HG03159 (cell line): Measurements from ENCODE around the gene PVALEF.

Experiments
- ATAC-seq: cut with Tn5 transposase; IDR thresholded peaks from one replicate; pipeline ENCODE4 v1.9.1; 2021; ENCODE audit warnings: mild to moderate bottlenecking, moderate library complexity; ENCODE audit not compliant: unreplicated experiment

The PVALEF gene

DNA sequence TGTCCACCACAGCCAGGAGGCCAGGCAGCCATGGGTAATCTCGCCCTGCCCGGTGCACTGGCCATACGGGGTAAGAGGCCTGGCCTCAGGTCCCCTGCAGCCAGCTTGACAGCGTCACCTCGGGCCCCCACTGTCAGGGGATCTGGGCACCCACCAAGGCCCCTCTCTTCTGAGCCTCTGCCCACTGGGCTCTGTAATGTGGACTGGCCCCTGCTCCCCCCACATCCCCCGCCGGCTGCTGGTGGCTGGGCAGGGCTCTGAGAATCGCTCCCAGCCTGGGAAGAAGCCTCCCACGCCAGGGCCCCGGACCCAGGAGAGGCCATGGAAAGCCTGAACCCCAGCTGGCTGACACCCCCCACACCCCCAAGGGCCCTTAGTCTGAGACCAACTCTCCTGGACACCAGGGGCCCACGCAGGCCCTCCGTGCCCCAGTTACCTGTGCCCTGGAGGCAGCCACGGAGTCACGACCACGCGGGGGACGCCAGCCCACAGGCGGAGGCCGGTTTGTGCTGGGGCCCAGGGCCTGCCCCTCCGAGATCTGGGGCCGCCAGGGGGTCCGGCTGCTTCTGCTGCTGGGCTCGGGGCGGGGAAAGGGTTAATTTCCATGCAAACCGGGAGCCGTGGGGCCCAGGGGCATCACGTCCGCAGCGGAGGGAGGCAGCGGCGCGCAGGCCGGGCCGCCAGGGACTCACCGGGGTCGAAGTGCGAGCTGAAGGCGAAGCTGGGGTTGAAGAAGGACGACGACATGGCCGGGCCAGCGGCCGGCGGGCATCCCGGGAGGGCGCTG, at the start of gene PVALEF:
PVALEF (plus strand) TSS at position 262 of the 787 bp plus-strand sequence. CDS start 15,720 bp downstream, outside the sequence.
- no peak for ATAC-seq

DNA sequence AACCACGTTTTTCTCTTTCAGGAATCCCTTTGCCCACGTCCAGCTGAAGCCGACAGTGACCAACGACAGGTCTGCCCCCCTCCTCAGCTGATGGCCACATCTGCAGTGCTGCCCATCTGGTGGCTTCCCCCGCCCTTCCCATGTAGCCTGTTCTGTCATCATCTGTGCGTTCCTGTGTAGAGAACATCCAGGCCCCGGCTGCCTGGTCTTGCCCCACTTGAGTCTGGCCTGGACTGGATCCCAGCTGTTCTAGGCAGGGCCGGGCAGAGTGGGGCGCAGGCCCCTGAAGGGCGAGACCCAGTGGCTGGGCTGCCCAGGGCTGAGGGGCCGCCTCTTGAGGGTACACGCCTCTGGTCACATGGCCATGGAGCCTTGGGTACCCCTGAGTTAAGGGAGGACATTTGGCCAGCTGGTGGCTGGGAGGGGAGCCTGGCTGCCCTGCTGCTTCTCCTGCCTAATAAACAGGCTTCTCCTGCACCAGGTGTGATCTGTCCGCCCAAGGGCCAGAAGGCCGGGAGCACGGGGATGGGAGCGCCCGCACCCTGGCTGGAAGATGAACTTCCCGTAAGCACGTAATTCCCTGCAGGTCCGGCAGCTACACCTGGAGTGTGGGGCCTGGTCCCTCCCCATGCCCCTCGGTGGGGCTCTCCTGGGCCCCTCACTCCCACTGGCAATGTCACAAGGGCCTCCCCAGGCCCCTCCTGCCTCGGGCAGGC, 49.4 kb upstream of the PVALEF start:
- ATAC-seq: no peak

DNA sequence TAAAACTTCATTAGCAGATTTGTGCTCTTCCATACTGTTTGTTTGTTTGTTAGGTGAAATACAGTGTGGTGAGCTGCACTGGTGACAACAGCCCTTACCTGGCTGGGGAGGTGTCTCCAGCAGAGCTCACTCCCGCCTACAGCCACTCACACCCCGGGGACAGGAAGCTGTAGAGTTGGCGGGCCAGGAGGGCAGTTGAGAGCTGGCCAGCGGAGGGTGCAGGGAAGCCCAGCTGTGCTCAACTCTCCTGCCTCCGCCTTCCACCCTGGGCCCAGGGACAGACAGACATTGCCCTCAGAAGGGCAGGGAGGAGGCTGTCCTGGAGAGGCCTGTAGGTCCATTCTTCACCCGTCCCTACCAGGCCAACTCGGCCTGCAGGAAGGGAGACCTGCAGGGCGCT, 48.6 kb upstream of the PVALEF start:
- ATAC-seq: no peak

DNA sequence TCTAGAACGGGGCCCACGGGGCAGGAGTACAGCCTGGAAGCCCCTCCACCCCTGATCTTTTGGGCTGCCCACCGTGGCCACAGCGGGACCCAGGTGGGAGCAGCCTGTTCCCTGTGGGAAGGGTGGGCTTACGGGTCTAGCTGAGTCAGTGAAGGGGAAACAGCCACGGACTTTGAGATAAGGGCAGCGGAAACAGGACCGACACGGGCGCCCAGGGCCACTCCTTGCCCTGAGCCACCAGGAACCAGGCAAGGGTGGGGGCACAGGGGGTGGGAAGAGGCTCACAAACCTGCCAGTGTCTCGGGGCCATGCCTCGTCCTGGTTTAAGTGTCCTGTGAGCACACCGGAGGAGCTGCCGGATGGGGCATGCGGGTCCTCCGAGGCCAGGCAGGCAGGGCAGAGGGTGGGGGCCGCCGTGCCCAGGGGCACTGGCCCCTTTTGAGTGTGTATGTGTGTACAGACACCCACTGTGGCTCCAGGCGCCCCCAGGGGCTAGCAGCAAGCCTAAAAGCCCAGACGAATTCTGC, 47.6 kb upstream of the PVALEF start:
- no peak for ATAC-seq

DNA sequence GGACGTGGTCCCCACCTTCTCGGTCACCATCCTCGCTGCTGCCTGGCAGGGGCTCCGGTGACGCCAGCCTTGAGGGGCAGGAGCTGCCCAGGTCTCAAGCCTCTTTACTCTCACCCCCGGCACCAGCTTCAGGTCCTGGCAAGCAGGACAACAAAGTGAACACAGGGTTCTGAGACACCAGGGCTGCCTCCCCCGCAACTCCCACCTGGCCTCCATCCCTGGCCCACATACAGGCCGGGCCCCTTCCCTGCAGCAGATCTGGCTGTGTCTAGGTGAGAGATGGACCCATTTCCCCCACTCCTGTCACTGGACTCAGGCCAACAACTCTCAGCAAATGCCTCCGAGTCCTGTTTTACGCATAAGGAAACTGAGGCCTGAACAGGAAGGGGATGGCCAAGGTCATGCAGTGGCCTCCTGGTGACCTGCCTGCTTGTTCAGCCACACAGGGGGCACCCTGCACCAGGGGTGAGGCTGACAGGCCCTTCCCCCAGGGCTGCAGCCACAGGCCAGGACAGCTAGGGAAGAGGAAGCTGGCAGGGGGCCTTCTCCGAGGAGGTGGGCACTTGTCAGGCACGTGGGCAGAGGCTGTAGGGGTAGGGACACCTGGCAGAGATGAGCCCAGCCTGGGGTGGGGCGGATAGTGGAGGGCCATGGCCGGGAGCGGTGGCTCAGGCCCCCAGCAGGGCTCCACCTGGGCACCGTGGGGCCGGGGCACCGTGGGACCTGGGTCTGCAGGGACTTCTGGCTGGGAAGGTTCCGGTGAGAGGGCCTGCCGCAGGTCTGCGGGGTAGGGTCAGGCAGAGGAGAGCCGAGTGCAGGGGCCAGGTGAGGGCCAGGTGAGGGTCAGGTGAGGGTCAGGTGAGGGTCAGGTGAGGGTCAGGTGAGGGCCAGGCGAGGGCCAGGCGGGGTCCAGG, 46.7 kb upstream of the PVALEF start:
- ATAC-seq: no peak

DNA sequence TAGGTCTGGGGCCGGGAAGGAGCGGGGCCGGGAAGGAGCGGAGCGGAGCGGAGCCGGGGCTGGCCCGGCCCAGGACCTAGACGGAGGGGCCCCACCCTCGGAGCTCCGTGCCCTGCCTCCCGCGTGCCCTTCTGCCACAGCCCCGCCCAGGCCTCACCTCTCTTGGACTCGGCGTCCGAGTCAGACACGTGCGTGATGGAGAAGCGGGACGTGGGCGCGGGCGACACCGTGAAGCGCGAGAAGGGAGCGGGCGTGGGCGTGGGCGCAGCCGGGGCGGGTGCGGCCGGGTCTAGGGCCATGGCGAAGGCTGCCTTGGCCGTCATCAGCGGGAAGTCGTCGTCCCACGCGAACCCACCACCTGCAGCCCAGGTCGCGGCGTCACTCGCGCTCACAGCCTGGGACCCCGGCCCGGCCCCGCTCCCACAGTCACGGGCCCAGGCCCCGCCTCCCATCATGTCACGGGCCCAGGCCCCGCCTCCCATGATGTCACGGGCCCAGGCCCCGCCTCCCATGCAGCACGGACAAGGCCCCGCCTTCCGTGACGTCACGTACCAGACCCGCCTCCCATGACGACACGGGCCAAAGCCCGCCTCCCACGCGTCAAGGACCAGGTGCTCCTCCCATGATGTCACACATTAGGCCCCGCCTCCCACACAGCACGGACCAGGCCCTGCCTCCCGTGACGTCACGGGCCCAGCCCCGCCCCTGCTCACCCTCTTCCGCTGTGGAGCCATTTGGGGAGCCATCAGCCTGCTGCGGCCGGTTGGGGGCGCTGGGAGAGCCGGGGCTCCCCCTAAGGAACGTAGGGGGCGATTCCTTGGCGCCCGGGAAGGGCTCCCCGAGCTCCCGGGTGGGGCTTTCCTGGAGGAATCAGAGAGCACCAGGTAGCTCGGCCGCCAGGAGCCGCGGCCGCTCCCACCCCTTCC, 45.8 kb upstream of the PVALEF start:
- no peak for ATAC-seq

DNA sequence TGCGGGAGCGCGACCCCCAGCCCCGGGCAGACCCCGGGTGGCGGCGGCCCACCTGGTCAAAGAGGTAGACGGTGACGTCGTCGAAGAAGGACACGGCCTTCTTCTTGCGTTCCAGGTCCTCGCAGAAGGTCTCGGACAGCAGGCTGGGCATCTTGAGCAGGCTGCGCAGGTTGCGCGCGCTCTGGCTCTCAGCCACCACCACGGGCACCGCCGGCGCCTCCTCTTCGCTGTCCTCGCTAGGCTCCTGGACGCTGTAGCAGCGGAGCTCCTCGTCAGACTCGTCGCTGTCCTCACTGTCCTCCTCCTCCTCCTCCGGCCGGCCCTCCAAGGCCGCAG, 45.2 kb upstream of the PVALEF start:
- no peak for ATAC-seq

DNA sequence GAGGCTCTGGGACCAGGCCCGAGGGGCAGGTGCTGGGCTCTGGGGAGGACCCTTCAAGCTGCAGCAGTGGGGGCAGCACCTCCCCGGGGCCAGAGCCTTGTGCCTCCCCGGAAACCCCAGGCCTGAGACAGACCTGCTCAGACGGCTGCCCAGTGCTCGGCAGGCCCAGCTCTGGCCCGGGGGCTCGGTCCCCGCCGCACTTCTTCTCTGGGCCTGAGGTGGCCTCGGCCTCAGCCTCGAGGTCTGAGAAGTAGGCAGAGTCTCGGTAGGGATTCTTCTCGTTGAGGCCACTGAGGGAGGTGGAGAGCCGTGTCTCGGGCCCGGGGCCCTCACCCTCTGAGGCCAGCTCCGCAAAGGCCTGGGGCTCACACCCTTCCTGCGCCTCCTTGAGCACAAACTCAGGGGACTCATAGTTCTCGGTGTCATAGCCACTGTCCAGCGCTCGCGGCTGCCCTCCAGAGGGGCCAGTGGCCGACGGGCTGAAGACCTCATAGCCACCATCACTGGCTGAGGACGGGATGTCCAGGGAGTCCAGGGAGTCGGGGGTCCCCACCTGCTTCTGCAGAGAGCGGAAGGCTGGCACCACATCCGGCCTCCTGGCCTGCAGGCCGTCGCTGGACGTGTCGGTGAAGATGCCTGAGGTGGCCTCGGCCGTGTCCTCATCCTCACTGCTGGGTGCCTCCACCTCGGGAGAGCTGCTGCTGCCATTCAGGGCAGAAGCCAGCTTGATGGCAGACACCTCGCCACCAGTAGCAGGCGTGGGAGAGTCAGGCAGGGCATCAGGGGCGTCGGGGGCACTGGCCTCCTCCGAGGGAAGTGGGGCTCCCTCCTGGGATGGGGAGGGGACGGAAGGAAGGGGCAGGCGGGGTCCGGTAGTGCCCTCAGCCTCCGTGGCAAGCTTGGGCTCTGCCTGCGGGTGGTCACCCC, 44.3 kb upstream of the PVALEF start:
- no peak for ATAC-seq

DNA sequence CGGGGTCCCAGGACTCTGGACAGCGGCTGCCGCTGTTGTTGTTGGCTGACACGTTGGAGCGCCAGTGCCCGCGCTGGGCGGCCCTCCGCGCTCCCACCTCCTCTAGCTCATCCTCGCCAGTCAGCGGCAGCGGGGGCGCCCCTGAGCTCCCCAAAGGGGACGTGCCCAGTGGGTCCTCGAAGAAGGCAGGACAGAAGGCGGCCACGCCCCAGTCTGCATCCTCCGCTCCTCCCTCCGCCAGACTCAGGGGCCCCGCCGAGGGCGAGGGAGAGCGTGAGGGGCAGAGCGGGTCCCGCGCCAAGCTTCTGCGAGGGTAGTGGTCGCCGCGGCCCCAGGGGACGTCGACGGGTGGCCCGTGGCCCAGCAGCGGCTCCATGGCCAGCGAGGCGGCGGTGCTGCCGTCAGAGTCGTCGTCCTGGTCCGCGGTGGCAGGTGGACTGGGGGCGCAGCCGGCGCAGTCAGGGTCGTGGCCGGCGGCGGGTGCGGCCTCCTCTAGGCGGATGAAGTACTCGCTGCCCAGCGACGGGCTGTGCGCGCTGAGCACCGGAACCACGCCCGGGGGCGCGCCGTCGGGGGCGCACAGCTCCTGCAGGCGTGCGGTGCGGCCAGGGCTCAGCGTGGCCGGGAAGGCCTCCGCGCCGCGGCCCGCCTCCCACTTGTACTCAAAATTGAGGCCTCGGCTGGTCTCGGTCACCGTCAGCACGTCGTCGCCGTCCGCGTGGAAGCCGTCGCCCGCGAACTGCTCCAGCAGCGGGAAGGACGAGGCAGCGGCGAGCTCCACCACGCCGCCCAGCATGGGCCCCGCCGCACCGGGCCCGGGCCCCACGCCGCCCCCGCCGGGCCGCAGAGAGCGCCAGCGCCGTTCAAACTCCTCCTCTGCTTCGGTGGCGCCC, 43.2 kb upstream of the PVALEF start:
- no peak for ATAC-seq

DNA sequence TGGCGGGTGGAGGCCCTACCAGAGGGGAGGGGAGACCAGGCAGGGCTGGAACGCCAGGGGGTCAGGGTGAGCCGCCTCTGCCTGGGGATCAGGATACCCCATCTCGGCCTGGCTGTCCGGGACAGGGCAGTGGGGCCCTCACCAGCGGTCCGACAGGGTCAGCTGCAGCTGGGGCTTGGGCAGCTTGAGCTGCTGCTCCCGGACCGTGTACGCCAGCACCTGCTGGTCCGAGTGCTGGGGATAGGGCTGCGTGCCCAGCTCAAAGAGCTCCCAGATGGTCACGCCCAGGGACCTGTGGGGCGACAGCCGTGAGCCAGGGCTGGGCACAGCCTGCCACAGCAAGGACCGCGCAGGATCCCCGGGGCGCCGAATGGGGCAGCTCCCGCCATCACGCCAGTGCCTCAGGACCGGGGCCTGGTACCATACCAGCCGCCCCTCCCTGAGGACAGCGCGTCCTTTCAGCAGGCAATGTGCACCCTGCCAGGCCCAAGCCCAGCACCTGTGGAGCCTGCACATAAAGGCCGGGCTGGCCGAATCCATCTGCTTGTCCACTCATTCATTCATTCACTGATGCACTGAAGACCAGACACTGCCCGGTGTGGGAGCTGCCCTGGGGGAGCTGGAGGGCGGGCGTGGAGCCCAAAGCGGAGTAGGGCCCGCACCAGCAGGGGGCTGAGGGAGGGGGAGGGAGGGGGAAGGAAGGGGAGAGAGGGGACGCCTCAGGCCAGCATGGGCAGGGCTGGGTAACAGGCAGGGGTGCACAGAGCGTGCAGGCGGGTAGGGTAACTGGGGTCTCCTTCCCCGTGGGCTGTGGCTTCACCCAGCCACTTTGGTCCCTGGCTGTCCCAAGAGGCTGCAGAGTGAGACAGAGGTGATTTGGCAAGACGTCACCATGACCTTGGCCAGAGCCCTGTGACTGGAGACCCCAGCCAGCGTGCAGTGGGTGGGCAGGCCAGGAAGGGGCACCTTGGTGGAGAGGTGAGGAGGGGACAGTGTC, 42.0 kb upstream of the PVALEF start:
- ATAC-seq: no peak

DNA sequence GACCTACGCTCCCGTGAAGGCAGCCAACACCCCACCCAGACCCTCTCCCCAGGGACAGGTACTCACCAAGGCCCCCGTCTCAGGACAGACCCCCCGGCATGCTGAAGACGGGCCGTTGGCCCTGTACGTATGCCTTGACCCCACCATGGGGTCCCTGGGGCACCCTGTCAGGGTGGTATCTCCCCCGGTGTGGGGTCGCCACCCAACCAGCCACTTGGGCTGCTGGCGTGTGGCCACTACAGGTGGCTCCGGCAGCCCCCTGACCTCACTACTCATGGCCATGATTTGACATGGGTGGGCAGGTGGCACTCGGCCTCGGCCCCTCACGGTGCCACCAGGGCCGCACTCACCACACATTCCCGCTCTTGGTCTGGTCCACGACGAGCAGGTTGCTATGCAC, 40.9 kb upstream of the PVALEF start:
- ATAC-seq: no peak

DNA sequence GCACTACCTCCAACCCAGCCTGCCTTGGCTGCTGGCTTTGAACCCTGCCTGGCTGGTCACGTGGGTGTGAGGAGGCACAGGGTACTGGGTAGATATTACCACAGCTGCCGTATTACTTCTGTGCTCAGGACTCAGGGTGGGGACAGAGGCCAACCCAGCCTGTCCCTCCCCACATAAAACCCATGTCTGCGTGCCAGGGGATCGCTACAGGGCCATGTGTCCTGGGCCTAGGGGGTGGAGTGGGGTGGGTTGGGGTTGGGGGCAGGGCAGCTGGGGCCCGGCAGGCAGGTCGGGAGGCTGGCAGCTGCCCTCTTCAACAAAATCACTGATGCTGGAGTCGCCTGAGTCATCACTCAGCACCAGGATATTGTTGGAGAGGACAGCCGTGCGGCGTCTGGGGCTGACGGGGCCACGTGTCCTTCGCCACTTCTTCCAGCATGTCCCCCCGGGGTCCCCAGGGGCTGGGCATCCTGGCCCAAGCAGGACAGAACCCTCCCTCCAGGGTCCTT, 39.7 kb upstream of the PVALEF start:
- ATAC-seq: no peak

DNA sequence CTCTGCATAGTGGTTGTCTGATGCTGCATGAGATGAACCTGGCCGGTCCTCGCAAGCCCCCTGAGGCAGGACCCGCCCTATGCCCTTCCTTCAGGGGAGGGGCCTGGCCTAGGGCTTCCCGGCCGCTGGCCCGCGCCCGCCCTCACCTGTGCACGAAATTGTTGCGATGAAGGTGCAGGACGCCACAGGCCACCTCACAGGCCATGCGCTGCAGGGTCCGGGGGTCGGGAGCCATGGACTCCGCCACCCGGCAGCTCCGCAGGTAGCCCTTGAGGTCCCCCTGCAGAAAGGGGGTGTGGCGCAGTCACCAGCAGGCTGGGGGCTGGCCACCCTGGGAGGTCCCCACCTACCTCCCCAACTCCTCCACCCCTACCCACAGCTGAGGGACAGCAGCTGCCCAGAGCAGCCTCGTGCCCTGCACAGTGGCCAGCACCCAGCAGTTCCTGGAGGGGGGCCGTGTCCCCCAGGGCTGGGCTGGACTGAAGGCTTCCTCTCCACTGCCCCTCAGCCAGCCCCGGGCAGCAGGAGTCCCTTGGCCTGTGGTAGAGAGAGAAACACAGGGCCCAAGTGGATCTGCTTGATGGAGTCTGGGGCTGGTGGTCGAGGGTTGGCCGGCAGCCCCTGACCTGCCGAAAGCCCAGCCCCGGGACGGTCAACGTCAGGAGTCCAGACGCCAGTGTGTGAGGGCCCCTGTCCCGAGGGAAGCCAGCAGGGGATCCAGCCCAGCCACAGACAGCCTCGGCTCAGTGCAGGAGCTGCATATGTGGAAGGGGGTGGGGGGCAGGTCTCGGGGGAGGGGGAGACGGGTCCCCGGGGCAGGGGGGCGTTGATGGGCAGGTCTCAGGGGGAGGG, 38.8 kb upstream of the PVALEF start:
- no peak for ATAC-seq

DNA sequence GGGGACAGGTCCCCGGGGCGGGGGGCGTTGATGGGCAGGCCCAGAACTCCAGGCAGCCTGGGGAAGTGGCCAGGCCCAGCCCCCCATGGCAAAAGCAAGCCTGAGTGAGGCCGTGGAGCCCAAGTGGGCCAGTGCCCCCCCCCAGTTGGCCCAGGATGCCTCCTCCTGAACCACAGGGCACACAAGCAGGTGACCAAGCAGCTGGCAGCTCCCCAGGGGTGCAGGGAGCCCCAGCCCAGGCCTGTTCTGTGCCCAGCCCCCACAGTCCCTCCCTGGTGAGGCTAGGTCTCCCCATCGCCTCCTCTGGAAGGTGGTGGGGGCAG, 38.2 kb upstream of the PVALEF start:
- ATAC-seq: no peak

DNA sequence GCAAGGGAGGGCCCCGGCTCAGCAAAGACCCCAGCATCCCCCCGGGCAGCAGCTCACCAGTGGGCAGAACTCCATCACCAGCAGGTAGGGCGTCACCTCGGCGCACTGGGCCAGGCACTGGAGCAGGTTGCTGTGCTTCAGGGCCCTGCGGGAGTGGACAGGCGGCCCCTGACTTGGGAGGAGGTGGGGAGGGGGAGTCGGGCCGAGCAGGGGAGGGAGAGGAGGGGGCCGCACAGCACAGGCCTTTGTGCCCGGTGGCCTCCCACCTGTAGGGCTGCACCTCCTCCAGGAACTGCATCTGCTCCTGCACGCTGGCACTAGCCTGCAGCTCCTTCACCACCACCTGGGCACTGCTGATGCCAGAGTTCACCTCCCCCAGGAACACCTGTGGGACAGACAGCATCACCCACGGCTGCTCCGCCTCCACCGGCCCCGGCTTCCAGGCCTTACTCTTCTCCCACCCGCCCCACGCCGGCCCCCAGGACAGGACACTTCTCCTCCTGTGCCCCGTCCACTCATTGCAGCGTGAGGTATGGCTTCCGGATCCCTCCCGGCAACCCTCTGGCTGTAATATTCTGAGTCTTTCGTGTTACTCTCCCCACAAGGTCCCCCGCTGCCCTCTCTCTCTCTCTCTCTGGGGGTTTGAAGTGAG, 37.7 kb upstream of the PVALEF start:
- ATAC-seq: no peak
